Endothelial cell of umbilical vein (primary cell): ENCODE results near the gene CD300LF. TPM values are rescaled to one million over a fixed set of nuclear protein-coding genes. Genes with fewer than 3 reads are reported as not detected.

Source experiments
- BruUV-seq: library from RNA; stranded (reverse); fragments of 400-500 nt; replicated peaks from 2 replicates; lab custom pipeline; 2021; lab: Mats Ljungman, UMichigan
- CTCF ChIA-PET: fragments of 300-600, 350-600 bp; sonication (Branson Sonifier 250); formaldehyde crosslinking; loops from one replicate; lab custom pipeline; 2021; ENCODE audit warnings: antibody characterized with exemption, inconsistent platforms; lab: Charles Lee
- POLR2A ChIA-PET: fragments of 300-600, 350-600 bp; sonication (Branson Sonifier 250); formaldehyde crosslinking; loops from one replicate; lab custom pipeline; 2021; ENCODE audit warnings: antibody characterized with exemption, inconsistent platforms; lab: Charles Lee
- DNase-seq: peaks from one replicate; pipeline ENCODE4 v3.0.0-alpha.2; 2011; ENCODE audit warnings: low read depth, low spot score
- FAIRE-seq: peaks from 2 replicates; lab custom pipeline; 2011; peaks lifted over from hg19 to GRCh38; lab: Jason Lieb, UNC
- H2AFZ ChIP-seq: 2 replicates; pipeline ENCODE4 v1.6.0; 2012; ENCODE audit warnings: low read depth, low read length, control low read depth, inconsistent platforms
- H3K27ac ChIP-seq: 2 replicates; pipeline ENCODE4 v1.5.1; 2011; ENCODE audit warnings: low read depth, mild to moderate bottlenecking, control low read depth, low read length, moderate library complexity; ENCODE audit not compliant: insufficient read depth
- H3K27me3 ChIP-seq, 2 experiments: 2 replicates each; pipeline versions ENCODE4 v1.6.0 to v1.6.1; 2011; ENCODE audit warnings: low read length in 2 of 2, mixed read lengths in 1 of 2; ENCODE audit not compliant: control insufficient read depth in 2 of 2, insufficient read depth in 2 of 2
- H3K36me3 ChIP-seq, 2 experiments: 2 replicates in 1 of 2; 3 replicates in 1 of 2; pipeline ENCODE4 v1.5.1; 2011; ENCODE audit warnings: low read length in 2 of 2, mild to moderate bottlenecking in 1 of 2, moderate library complexity in 1 of 2; ENCODE audit not compliant: control insufficient read depth in 2 of 2, insufficient read depth in 2 of 2; ENCODE audit errors: extremely low read depth in 1 of 2
- H3K4me1 ChIP-seq: 3 replicates; pipeline ENCODE4 v1.5.1; 2011; ENCODE audit warnings: mild to moderate bottlenecking, low read length; ENCODE audit not compliant: control insufficient read depth, insufficient read depth; ENCODE audit errors: extremely low read depth
- H3K4me2 ChIP-seq: 2 replicates; pipeline ENCODE4 v1.6.1; 2011; ENCODE audit warnings: low read length, control low read depth, mixed read lengths; ENCODE audit not compliant: insufficient read depth
- H3K4me3 ChIP-seq, 3 experiments: fragments of 200-600 bp in 1 of 3; sonication (generic), shearing (Covaris generic) in 1 of 3; replicated peaks in 1 of 3; 2 replicates each; pipeline ENCODE4 v1.5.1; 2011 to 2016; ENCODE audit warnings: control low read depth in 3 of 3, low read length in 3 of 3, mild to moderate bottlenecking in 2 of 3, inconsistent platforms in 1 of 3, low read depth in 1 of 3, moderate library complexity in 1 of 3; ENCODE audit not compliant: insufficient read depth in 1 of 3
- H3K79me2 ChIP-seq: 2 replicates; pipeline ENCODE4 v1.6.0; 2012; ENCODE audit warnings: low read length, inconsistent platforms; ENCODE audit not compliant: control insufficient read depth, insufficient read depth
- H3K9ac ChIP-seq: replicated peaks from 2 replicates; pipeline ENCODE3; 2011; ENCODE audit warnings: low read length, control low read depth; ENCODE audit not compliant: insufficient read depth; ENCODE audit errors: extremely low read depth
- H3K9me1 ChIP-seq: replicated peaks from 3 replicates; pipeline ENCODE4 v1.6.0; 2011; ENCODE audit warnings: mild to moderate bottlenecking, low read length; ENCODE audit not compliant: control insufficient read depth, insufficient read depth; ENCODE audit errors: extremely low read depth
- H3K9me3 ChIP-seq: replicated peaks from 2 replicates; pipeline ENCODE4 v1.5.1; 2012; ENCODE audit warnings: low read length, inconsistent platforms; ENCODE audit not compliant: control insufficient read depth, insufficient read depth
- H4K20me1 ChIP-seq: replicated peaks from 2 replicates; pipeline ENCODE3; 2011; ENCODE audit warnings: mild to moderate bottlenecking, low read length; ENCODE audit not compliant: control insufficient read depth, insufficient read depth; ENCODE audit errors: extremely low read depth
- CTCF ChIP-seq, 2 donors: IDR thresholded peaks; 1 replicate in 1 of 2; 2 replicates in 1 of 2; pipeline ENCODE4 v1.5.1; 2011; ENCODE audit warnings: low read length in 2 of 2, mild to moderate bottlenecking in 2 of 2, moderate library complexity in 2 of 2, control low read depth in 1 of 2, inconsistent platforms in 1 of 2, low read depth in 1 of 2; ENCODE audit not compliant: insufficient read depth in 1 of 2; ENCODE audit errors: extremely low read depth in 1 of 2
- EZH2 ChIP-seq: IDR thresholded peaks from 2 replicates; pipeline ENCODE4 v1.6.1; 2012; ENCODE audit warnings: borderline replicate concordance, low read depth, mild to moderate bottlenecking, moderate library complexity, low read length, inconsistent platforms; ENCODE audit not compliant: severe bottlenecking
- FOS ChIP-seq: IDR thresholded peaks from 2 replicates; pipeline ENCODE4 v1.6.1; 2011; ENCODE audit warnings: mild to moderate bottlenecking, low read length, moderate library complexity, borderline replicate concordance; ENCODE audit not compliant: insufficient read depth
- GATA2 ChIP-seq: IDR thresholded peaks from 2 replicates; pipeline ENCODE4 v1.7.0; 2011; ENCODE audit warnings: low read depth, mild to moderate bottlenecking, moderate library complexity, mixed read lengths, low read length; ENCODE audit not compliant: insufficient read length, insufficient read depth
- JUN ChIP-seq: IDR thresholded peaks from 2 replicates; pipeline ENCODE4 v1.6.1; 2011; ENCODE audit warnings: borderline replicate concordance, low read depth; ENCODE audit not compliant: insufficient read length, insufficient read depth
- MAX ChIP-seq: IDR thresholded peaks from 2 replicates; pipeline ENCODE4 v1.6.1; 2011; ENCODE audit not compliant: insufficient read depth, insufficient read length
- MYC ChIP-seq: IDR thresholded peaks from one replicate; pipeline ENCODE4 v1.6.1; 2011; ENCODE audit warnings: mild to moderate bottlenecking, low read depth, low read length
- POLR2A ChIP-seq: IDR thresholded peaks from 2 replicates; pipeline ENCODE4 v1.6.1; 2012; ENCODE audit warnings: low read depth, mild to moderate bottlenecking, control low read depth, low read length
- POLR2AphosphoS5 ChIP-seq: IDR thresholded peaks from 2 replicates; pipeline ENCODE4 v1.6.1; 2012; ENCODE audit warnings: low read depth, mild to moderate bottlenecking, control low read depth, low read length, moderate library complexity; ENCODE audit not compliant: insufficient read depth
- dilution Hi-C: fragments of 300-500 bp; cut with MboI; formaldehyde crosslinking; loops from one replicate; pipeline ENCODE4 v1.15.0; 2019; ENCODE audit warnings: low sequenced_read_pairs; ENCODE audit not compliant: extremely low pct_ligation_motif_present
- intact Hi-C: fragments of 100-400 bp; cut with micrococcal nuclease; formaldehyde crosslinking; loops from one replicate; pipeline ENCODE4 v1.10.0; 2022
- polyA plus RNA-seq, 4 experiments: library from polyadenylated mRNA; depleted of rRNA in 3 of 4; stranded (reverse) in 3 of 4; unstranded in 1 of 4; fragments of >200 nt; gene quantifications; 2 replicates each; pipeline versions ENCODE4 v1.2.1 to v1.2.3, GENCODE V29; 2011 to 2012; ENCODE audit warnings: missing spikeins in 1 of 4
- total RNA-seq: library from RNA; stranded (reverse); gene quantifications from 2 replicates; pipeline ENCODE4 v1.2.3, GENCODE V29; 2021

CD300LF gene
- total and polyA plus RNA-seq, 2 donors (not counting 3 experiments of a cell fraction or from before 2014, with no cell fraction given): not detected

- no peak overlapping the region for H3K27ac ChIP-seq
- FAIRE-seq (no peak), DNase-seq (no peak)
- TF ChIP-seq EZH2 (no peak), POLR2AphosphoS5 (no peak), FOS (no peak), GATA2 (no peak), MAX (no peak), POLR2A (no peak), CTCF (IDR thresholded peaks at IDR 0.05; ENCODE audit: extremely low read depth in 1 of 2, insufficient read depth in 1 of 2, low read depth in 1 of 2, low read length in 2 of 2) (no peak), MYC (no peak), JUN (no peak)
- no peak overlapping the region for H3K9ac ChIP-seq
- H3K9me1 ChIP-seq: no peaks in the 10 kb centered on the region
- no peak overlapping the region for H3K4me2 ChIP-seq
- intact Hi-C loops (no loop called here), dilution Hi-C loops (no loop called here)
- H3K4me1 ChIP-seq: no peaks in the 10 kb centered on the region
- H3K27me3 ChIP-seq: no peaks in the 10 kb centered on the region
- no peaks in the 10 kb centered on the region for H4K20me1 ChIP-seq
- H3K9me3 ChIP-seq: no peaks in the 10 kb centered on the region
- no peaks in the 10 kb centered on the region for H3K79me2 ChIP-seq
- CTCF ChIA-PET: interaction anchor here (1.2 kb wide), 1 partner anchor 131 kb away, joined by 4 read pairs; no protein-coding TSS in a partner anchor
- H3K4me3 ChIP-seq: no peak overlapping the region
- H2AFZ ChIP-seq: no peak overlapping the region
- POLR2A ChIA-PET: no interaction called here
- no peaks in the 10 kb centered on the region for H3K36me3 ChIP-seq
- no TSS peak for BruUV-seq
Measured at GRCh38 chr17:74711058-74711824, 1.5 kb downstream of the CD300LF start.
